SH-SY5Y (cell line): ENCODE measurements around the gene PPP4C.

Experiments used
- GATA2 ChIP-seq: IDR thresholded peaks from 2 replicates; pipeline ENCODE4 v1.6.1; 2011; ENCODE audit warnings: mild to moderate bottlenecking, low read depth, low read length
- GATA3 ChIP-seq: IDR thresholded peaks from 2 replicates; pipeline ENCODE4 v1.6.1; 2011; ENCODE audit warnings: low read depth, mild to moderate bottlenecking, low read length, moderate library complexity

Gene PPP4C

DNA sequence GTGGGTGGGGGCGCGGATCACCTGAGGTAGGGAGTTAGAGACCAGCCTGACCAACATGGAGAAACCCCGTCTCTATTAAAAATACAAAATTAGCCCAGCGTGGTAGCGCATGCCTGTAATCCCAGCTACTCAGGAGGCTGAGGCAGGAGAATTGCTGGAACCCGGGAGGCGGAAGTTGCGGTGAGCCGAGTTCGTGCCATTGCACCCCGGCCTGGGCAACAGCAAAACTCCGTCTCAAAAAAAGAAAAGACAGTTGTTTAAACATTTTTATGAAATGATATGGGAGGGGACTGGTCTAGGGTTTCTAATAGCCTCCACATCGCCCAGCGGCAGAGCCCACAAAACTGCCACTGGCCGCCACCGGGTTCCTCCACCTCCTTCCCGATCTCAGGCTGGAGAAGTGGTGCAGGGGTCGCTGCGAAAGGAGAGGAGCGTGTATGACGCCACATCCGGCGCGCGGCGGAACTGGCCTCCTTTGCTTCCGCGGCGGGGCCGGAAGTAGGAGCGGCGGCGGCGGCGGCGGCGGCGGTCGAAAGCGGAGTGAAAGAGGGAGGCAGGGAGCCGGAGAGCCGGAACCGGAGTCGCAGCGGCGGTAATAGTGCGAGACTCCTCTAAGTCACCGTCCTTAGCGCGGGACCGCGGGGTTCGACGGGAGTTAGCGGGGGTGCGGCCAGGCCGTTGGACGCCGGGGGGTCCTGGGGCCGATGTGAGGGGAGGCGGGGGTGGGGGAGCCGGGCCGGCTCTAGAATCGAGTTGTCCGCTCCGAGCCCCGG, at the start of gene PPP4C:
PPP4C (plus strand) TSS at position 492 of the 773 bp plus-strand sequence. CDS start 384 bp downstream, outside the sequence.
- TF ChIP-seq GATA2, result no peak
- TF ChIP-seq GATA3, result no peak

- no peak for TF ChIP-seq GATA3
Observed at GRCh38 chr16:30026449-30026848, 49.3 kb upstream of the PPP4C start.

- no peak for TF ChIP-seq GATA2
- TF ChIP-seq GATA3, result no peak
Observed at GRCh38 chr16:30027588-30028437, 48.0 kb upstream of the PPP4C start.

DNA sequence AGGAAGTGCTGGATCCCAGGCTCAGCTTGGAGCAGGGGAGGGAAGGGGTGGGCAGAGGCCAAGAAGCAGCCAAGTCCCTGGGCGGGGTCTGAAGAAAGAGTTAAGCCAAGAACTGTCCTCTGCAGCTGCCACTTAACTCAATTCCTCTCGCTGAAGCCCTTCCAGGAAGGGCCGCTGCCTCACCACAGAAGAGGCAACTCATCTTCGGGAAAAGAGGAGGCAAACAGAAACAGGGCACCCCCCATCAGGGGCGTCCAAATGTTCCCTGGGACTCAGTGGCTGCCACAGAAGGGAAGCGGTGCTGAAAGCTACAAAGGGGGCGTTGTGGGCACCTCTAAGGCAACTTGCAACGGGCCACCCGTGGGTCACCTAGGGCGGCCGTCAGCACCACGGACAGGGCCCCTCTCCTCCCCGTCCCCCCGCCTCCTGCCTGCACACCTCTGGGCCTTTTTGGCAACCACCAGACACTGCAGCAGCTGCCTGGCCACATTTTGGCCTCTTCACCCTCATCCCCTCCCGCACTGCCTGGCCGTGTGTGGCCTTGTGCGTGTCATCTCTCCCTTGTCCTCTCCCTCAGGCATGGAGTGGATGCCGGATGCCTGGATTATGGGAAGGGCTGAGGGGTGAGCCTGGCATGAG, 47.2 kb upstream of the PPP4C start:
- TF ChIP-seq GATA2 (no peak), GATA3 (no peak)

DNA sequence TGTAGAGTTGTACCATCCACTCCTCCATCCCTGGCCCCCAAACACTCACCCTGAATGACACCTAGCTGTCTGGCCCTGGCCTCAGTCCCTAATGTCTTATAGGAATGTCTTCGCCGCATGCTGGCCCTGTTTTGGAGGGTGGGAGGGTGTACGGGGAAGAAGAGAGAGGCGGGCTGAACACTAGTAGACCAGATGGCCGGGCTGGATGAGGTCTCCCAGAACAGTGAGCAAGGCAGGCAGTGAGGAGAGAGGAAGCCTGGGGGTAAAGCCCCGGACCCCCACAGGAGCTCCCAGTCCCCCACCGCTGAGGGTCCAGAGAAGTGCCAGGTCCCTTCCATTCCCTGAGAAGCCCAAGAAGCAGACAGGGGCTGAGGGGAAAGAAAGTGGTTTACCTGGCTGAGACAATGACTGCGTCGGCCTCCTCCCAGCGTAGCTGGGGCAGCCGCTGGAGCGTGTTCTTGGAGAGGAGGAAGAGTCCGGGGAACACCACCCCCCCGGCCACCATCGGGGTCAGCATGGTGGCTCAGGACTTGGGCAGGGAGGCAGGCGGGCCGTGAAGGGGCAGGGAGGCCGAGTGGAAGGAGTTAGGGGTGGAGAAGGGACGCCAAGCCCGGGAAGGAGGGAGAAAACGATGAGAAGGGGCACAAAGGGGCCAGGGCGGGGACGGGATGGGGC, 45.6 kb upstream of the PPP4C start:
- no peak for TF ChIP-seq GATA2
- no peak for TF ChIP-seq GATA3

- TF ChIP-seq GATA3 (no peak), GATA2 (no peak)
Observed at GRCh38 chr16:30030841-30031413, 44.9 kb upstream of the PPP4C start, which contains the start of gene TLCD3B. TSS of gene TLCD3B (minus strand) at chr16:30031271. CDS start at chr16:30030527, 744 bp downstream.

DNA sequence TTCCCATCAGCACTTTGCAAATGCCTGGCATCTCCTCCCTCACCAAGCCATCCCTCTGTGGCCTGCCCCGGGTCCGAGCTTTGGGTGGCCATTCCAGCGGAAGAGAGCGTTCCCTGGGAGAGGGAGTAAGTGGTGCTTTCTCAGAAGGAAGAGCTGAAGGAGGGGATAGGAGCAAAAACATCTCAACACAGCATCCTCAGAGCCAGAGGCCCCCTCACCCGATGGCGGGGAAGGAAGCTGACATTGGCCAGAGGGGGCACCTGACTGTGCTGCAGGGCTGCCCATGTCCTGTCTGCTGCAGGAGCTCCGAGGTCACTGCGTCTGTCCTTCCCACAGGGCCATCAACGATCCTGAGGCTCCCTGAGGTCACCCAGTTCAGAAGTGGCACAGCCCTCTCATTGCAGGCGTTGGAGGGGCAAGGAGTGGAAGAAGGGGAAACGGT, 44.3 kb upstream of the PPP4C start:
- TF ChIP-seq GATA3, result no peak

GRCh38 chr16:30032083-30032819, 43.5 kb upstream of the PPP4C start:
- TF ChIP-seq GATA3 (no peak), GATA2 (no peak)

DNA sequence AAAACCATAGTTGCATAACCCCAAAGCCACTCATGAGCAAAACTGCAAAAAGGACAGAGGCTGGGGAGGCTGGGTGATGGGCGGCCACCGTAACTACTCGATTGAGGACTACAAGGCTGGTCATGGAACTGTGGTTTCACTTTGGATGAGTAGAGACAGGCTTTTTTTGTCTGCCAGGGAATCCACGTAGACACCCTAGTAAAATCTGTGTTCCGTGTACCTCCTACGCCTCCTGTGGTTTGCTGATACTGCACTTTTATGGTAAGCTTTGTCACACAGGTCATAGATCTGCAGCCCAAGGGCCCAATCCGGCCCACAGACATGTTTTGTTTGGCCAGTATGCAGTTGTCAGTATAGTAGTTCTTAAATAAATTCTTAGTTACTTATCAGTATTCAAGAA, 42.5 kb upstream of the PPP4C start:
- no peak for TF ChIP-seq GATA3
- TF ChIP-seq GATA2, result no peak

DNA sequence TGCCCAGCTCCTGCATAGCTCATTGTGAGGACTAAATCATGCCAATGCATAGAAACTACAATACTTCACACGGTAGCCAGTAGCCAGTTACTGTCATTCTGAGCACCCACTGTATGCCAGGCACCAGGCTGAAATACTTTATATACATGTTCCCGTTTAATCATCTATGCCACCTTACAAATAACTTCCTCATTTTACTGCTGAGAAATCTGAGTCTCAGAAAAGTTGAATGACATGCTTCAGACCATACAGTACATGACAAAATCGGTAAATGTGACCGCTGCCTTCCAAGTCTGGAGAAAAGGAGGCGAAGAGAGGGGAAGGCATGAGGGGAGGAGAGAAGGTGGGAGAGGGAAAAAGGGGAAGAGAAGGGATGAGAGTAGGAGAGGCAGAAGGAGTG, 35.6 kb upstream of the PPP4C start:
- TF ChIP-seq GATA2 (no peak), GATA3 (no peak)

- TF ChIP-seq GATA3 (no peak), GATA2 (no peak)
Observed at GRCh38 chr16:30041841-30042240, 34.0 kb upstream of the PPP4C start.

DNA sequence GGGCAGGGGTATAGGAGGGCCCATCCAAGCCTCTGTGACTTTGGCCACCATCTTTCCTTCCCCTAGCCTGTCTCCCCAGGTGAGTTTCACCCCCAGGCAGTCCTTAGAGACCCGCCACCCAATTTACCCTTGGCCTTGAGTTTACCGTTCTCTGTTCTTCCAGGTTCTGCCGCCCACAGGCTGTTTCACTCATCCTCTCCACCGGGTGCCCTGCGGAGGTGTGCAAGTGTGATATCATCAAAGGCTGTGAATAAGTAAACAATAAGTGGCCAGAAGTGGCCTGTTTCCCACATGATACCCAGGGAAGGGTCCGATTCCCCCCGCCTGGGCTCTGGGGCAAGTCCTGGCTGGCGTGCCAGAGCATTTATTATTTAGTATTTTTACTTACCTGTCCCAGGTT, 29.6 kb upstream of the PPP4C start:
- no peak for TF ChIP-seq GATA2
- no peak for TF ChIP-seq GATA3

DNA sequence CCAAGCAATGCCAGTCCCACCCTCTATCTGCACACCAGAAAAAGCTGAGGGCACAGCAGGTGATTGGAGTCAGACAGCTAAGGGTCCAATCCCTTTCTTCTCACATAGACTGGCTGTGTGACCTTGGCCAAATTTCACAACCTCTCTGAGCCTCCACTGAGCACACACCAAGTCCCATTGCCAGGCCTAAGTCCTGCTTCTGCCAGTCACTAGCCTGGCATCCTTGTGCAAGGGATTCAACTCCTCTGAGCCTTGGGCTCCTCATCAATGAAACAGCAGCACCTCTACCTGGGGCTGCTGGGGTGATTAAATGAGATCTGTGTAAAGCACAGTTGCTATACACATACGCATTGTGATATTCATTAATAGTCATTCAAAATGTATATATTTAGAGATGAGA, 29.2 kb upstream of the PPP4C start:
- TF ChIP-seq GATA2 (no peak), GATA3 (no peak)
